Measurements from ENCODE around the gene SMCO2.

Gene SMCO2

GRCh38 chr12:27499377-27499776 lies 52.8 kb downstream of the SMCO2 start:
- no peak for DNase-seq (ENCODE audit: low read depth in 2 of 2)

DNA sequence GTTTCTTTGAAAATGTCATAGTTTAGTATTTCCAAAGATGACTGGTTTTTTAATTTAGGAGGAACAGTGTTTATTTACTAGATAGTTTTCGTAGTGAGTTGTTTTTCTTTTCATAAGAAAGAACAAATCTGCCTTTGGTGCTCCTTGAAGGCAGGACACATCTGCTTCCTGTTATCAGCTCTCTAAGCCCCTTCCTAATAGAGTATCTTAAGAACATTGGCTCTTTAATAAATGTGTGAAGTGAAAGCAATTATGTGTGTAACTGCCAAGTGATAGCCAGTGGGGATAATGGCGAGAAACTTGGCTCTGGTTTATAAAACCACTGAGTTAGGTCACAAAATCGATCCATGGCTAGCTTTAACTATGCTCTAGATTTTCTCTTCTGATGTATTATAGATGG lies 54.0 kb downstream of the SMCO2 start:
- no peak for DNase-seq (ENCODE audit: low read depth in 2 of 2)

GRCh38 chr12:27502021-27502435 lies 55.5 kb downstream of the SMCO2 start:
- DNase-seq (ENCODE audit: low read depth in 2 of 2), result no peak

DNA sequence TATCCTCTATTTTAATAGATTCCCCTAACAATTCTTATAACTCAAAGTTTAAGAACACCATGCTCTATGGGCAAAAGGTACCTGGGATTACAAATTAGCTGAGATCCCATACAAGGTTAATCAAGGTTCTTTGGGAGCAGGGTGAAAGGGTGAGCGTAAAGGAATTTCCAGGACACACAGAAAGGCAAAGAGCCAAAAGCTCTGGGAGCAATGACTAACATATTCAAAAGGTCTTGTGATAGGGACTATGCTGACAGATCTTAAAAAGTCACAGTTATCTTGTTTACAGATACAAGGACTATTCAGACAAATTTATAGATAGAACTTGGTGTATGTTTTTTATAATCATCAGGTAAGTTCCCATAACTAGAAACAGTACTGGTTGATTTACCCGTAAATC lies 58.0 kb downstream of the SMCO2 start:
- no peak for DNase-seq (ENCODE audit: low read depth in 2 of 2)

DNA sequence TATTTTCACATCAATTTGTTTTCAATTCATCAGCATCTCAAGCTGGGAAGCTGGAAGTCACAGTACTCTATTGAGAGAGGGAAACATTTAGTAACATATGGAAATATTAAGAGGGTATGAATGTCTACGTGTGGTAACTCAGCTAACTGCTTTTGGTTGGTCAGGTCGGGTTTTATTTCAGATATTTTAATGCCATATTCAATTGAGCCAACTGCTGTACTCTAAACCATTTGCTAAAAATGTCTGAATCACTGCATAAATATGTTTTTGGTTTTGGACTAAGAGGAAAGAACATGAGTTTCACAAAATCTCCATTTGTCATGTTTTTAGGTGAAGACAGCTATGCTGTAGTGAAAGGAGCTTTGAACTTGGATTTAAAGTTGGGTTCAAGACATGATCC lies 58.6 kb downstream of the SMCO2 start:
- no peak for DNase-seq (ENCODE audit: low read depth in 2 of 2)

DNA sequence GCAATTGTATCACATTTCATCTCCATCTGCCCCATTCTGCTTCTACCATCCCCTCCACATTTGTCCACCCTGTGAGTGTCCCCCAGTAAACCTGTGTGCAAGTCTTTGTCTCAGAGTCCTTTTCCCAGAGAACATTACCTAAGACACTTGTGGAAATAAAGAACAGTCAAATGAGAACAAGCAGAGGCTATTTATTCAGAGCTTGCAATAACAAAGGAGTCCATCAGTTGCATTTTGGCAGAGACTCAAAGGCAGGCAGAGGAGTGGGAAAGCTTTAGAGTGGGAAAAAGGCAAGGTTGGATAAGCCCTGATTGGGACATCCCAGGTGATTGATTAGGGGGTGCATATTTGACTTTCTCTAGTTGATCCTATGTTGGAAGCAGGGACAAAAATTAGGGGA lies 59.2 kb downstream of the SMCO2 start:
- DNase-seq (ENCODE audit: low read depth in 2 of 2), result no peak

GRCh38 chr12:27506645-27507189 lies 60.2 kb downstream of the SMCO2 start:
- no peak for DNase-seq (ENCODE audit: low read depth in 2 of 2)

DNA sequence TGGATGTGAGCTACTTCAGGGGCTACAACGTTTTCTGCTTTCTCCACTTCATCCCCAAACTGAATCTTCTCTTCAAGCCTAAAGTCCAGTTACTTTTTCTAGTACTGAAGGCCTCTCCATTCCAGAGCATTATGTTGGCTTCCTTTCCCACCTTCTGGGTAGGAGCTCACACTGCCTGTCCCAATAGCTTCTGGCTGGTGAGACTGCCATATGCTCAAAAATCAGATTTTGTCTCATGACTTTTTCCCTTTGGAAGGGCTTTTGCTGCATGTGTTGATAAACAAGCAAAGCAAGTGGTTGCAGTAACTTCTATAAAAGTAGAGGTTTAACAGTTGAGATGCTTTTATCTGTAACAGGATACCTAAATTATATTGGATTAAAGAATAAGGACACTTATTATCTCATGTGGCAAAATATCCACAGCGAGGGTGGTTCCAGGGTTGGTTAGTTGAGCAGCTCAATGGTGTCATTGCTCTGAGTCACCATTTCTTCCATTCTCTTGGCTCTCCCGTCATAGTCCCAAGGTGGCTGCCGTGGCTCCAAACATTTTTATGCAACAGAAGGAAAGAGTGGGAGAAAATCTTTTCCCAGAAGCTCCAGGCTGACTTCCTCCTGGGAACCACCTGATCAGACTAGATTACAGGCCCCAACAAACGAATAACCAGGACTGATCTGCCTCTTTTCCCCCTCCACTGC lies 62.3 kb downstream of the SMCO2 start:
- DNase-seq (ENCODE audit: low read depth in 2 of 2), result no peak

- DNase-seq (ENCODE audit: low read depth in 2 of 2), result no peak
Observed at GRCh38 chr12:27511031-27511722, 64.6 kb downstream of the SMCO2 start.

DNA sequence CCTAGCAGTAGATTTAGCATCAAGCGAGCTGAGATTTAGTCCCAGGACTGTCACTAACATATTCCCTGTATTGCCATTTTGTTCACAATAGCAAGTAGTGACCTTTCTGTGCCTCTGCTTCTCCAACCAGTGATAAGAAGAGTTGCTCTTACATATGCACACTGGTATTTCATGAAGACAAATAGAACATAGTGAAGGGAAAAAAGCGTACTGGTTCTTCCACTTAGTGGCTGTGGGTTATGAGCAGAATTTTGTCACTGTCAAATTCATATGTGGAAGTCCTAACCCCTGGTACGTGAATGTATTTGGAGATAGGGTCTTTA lies 65.1 kb downstream of the SMCO2 start:
- DNase-seq (ENCODE audit: low read depth in 2 of 2), result no peak

DNA sequence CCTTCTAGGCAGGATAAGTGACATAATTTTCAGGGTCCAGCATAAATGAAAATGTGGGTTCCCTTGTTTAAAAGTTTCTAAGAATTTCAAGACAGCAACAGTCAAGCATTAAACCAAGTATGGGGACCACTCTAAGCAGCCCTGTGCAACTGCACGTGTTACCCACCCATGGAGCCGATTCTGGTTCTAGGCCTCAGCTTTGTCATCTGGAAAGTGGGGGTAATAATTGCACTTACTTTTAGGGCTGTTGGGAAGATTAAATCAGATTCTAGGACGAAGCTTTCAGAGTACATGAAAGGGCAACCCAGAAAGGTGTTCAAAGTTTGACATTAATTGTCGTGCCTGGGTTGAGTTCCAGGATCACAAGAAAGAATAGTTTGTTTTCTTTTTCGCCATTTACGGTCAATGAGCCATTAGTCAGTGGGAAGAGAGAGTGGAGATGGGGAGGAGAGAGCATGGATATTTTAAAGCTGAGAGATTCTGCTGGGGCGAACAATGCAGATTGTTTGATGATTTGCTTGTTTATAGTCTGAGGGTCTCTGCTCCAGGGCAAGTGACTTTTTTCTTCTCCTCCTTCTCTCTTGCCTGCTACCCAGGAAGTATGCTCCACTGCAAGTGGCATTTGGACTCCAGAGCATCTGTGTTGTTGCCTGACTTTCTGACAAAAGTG lies 66.8 kb downstream of the SMCO2 start:
- DNase-seq (ENCODE audit: low read depth in 2 of 2), result no peak

GRCh38 chr12:27515671-27516070 lies 69.1 kb downstream of the SMCO2 start:
- no peak for DNase-seq (ENCODE audit: low read depth in 2 of 2)

DNA sequence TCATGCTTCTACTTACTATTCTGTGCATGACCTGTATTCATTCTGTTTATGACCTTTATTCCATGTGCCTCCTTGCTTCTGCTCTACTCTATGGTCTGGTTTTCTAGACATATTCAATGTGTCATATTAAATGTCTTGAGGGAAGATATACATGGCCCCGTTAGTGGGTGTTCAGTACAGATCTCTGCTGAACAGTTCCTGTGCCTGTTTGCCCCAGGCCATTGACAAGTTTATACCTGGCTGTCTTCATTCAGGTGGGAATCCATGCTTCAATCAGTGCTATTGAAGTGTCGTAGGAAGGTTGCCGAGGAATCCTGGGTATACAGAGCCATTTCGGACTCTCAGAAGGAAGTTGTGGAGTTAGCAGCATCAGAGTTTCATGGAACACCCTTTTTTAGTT lies 70.1 kb downstream of the SMCO2 start:
- no peak for DNase-seq (ENCODE audit: low read depth in 2 of 2)

GRCh38 chr12:27517546-27517945 lies 71.0 kb downstream of the SMCO2 start:
- DNase-seq (ENCODE audit: low read depth in 2 of 2), result no peak

GRCh38 chr12:27517961-27518665 lies 71.6 kb downstream of the SMCO2 start:
- DNase-seq (ENCODE audit: low read depth in 2 of 2), result no peak

DNA sequence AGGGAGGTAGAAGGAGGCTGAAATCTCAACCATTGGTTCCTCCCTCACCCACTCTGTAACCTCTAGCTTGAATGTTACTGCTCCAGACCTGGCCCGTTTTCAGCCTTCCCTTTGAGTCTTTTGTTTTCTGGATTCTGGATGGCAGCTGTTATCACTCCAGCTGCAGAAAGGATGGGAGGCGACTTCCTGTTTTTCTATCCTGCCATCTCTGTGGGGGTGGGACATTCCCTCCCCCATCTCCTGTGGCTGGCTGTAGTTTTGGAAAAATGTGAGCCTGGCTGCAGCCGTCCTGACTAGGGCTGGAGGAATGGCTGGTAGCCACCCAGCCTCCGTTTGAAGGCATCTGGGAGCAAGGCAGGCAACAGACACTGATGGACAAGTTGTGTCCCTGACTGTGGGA lies 74.5 kb downstream of the SMCO2 start:
- no peak for DNase-seq (ENCODE audit: low read depth in 2 of 2)

DNA sequence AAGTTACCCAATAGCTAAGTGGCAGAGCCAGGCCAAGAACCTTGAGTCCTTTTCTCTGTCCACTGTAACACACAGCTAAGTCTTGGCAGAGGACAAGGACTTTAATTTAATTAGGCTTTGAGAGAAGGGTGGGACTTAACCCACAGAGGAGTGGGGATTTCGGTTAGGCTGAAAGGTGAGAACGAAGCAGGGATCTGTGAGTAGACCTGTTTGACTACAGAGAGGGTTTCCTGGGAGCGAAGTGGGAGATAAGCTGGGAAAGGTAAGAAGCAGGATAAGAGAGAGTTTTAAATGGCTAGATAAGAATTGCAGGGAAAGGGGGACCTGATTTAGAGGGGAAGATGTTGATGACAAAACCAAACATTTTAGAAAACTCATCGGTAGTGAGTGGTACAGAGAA lies 75.4 kb downstream of the SMCO2 start:
- DNase-seq (ENCODE audit: low read depth in 2 of 2), result no peak

DNA sequence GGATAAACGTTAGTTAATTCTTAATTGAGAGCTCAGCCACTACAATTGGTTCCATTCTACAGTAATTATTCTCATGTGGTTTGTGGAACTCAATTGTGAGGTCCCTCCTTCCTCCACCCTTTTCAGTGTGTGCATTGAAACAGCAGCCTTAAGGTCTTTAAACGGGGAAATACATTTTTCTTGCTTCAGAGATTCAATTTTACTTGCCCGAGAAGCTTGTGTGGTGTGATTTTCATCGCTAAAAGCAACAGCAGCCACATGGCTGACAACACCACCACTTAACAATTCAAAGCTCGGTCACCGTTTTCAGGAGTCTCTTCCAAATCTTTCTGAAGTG lies 76.7 kb downstream of the SMCO2 start:
- DNase-seq (ENCODE audit: low read depth in 2 of 2), result no peak

- DNase-seq (ENCODE audit: low read depth in 2 of 2), result peak; percentile 93 to 97
Observed at GRCh38 chr12:27523642-27524493, 77.3 kb downstream of the SMCO2 start, which contains the start of gene PPFIBP1. TSS of gene PPFIBP1 (plus strand) at chr12:27524206. CDS start at chr12:27633397, 109,191 bp downstream.

DNA sequence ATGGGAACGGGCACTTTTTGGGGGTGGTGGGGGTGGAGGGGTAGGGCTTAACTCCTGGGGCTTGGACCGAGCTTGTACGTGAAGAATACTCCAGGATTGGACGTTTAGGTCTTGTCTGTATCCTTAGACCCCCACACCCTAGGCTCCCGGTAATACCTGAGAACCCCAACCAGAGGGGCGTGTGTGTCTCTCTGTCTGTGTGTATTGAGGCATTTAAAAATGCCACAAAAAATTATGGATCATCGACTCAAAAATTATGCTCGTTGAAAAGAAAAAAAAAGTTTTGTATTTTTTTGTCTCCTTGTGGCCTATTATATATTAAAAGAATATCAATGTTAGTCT lies 77.9 kb downstream of the SMCO2 start:
- DNase-seq (ENCODE audit: low read depth in 2 of 2), result no peak

Data from stimulated activated CD8-positive, alpha-beta memory T cell treated with anti-CD3 and anti-CD28 coated beads, Interleukin-7, amount 100 ng/mL, for 4 hours (primary cell).